ENCODE data around the gene GNL3L.

- TF ChIP-seq CTCF (conservative IDR thresholded peaks at IDR 0.05; ENCODE audit: low read depth in 2 of 2) (no peak), NANOG (IDR thresholded peaks at IDR 0.05; ENCODE audit: borderline replicate concordance) (no peak), EZH2 (IDR thresholded peaks at IDR 0.05; ENCODE audit: low read depth, unreplicated experiment) (no peak), REST (IDR thresholded peaks at IDR 0.05; ENCODE audit: unreplicated experiment) (no peak), ZNF331 (CRISPR knock-in tag; IDR thresholded peaks at IDR 0.05; ENCODE audit: low read depth) (no peak), ETS1 (IDR thresholded peaks at IDR 0.05) (no peak), POLR2AphosphoS5 (IDR thresholded peaks at IDR 0.05; ENCODE audit: low read depth) (peak; percentile 43; the same call in 1 of the 2 replicates), EZH2phosphoT487 (IDR thresholded peaks at IDR 0.05; ENCODE audit: unreplicated experiment) (no peak), ZNF114 (CRISPR knock-in tag; IDR thresholded peaks at IDR 0.05) (no peak), CREB1 (CRISPR knock-in tag; IDR thresholded peaks at IDR 0.05; ENCODE audit: low read depth) (no peak), STAT1 (IDR thresholded peaks at IDR 0.05; ENCODE audit: unreplicated experiment) (no peak), JUNB (IDR thresholded peaks at IDR 0.05; ENCODE audit: unreplicated experiment) (no peak)
Observed at GRCh38 chrX:54495814-54496516, 34.1 kb upstream of the GNL3L start, which contains the start of gene FGD1.
